Hepatocyte (in vitro differentiated cells): Measurements from ENCODE around the gene TRIM14.
"Not testable (repeated sequence)": the region's sequence is repeated elsewhere in the genome, so short reads cannot be mapped to it uniquely, and the experiment has no call there.

Experiments used
- EZH2 ChIP-seq: fragments of 200-600 bp; sonication (generic); IDR thresholded peaks from 2 replicates; pipeline ENCODE4 v1.6.1; 2016; ENCODE audit warnings: antibody characterized with exemption, mild to moderate bottlenecking, borderline replicate concordance
- EZH2phosphoT487 ChIP-seq: fragments of 200-600 bp; sonication (generic); IDR thresholded peaks from one replicate; pipeline ENCODE4 v1.6.1; 2018; ENCODE audit warnings: antibody characterized with exemption, mild to moderate bottlenecking, low read depth, moderate library complexity; ENCODE audit not compliant: unreplicated experiment, severe bottlenecking
- TF ChIP-seq, protein P1 (sequence below): fragments of 200-600 bp; sonication (generic); IDR thresholded peaks from 2 replicates; pipeline ENCODE4 v1.5.1; 2016; ENCODE audit warnings: antibody characterized with exemption, mild to moderate bottlenecking; ENCODE audit not compliant: poor library complexity

GRCh38 chr9:98019869-98020268 is 99.2 kb downstream of the TRIM14 start:
- not testable (repeated sequence) for TF ChIP-seq EZH2, EZH2phosphoT487
- TF ChIP-seq, protein P1, sequence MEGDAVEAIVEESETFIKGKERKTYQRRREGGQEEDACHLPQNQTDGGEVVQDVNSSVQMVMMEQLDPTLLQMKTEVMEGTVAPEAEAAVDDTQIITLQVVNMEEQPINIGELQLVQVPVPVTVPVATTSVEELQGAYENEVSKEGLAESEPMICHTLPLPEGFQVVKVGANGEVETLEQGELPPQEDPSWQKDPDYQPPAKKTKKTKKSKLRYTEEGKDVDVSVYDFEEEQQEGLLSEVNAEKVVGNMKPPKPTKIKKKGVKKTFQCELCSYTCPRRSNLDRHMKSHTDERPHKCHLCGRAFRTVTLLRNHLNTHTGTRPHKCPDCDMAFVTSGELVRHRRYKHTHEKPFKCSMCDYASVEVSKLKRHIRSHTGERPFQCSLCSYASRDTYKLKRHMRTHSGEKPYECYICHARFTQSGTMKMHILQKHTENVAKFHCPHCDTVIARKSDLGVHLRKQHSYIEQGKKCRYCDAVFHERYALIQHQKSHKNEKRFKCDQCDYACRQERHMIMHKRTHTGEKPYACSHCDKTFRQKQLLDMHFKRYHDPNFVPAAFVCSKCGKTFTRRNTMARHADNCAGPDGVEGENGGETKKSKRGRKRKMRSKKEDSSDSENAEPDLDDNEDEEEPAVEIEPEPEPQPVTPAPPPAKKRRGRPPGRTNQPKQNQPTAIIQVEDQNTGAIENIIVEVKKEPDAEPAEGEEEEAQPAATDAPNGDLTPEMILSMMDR = not testable (repeated sequence)
